Hippocampal formation (tissue), 2 donors: ENCODE measurements around the gene RPP14.

Source experiments
- DNase-seq, 2 donors: peaks; one replicate each; lab custom pipeline; 2025; lab: John Stamatoyannopoulos, UW

Gene RPP14

GRCh38 chr3:58291671-58292338, 14.2 kb upstream of the RPP14 start:
- DNase-seq: no peak

- no peak for DNase-seq
Measured at GRCh38 chr3:58292866-58293265, 13.2 kb upstream of the RPP14 start.

GRCh38 chr3:58293516-58293915, 12.5 kb upstream of the RPP14 start:
- peak; percentile 61 for DNase-seq

- DNase-seq: peak; percentile 77 to 86
Measured at GRCh38 chr3:58296269-58296668, 9.8 kb upstream of the RPP14 start.

GRCh38 chr3:58296843-58297242, 9.2 kb upstream of the RPP14 start:
- DNase-seq: no peak

GRCh38 chr3:58298190-58298589, 7.9 kb upstream of the RPP14 start:
- no peak for DNase-seq

GRCh38 chr3:58299075-58299474, 7.0 kb upstream of the RPP14 start:
- DNase-seq: no peak

GRCh38 chr3:58299839-58300516, 6.1 kb upstream of the RPP14 start:
- peak; percentile 19 to 51 for DNase-seq

GRCh38 chr3:58307639-58308215, 1.7 kb downstream of the RPP14 start:
- no peak for DNase-seq

GRCh38 chr3:58308728-58309127, 2.7 kb downstream of the RPP14 start:
- DNase-seq: no peak

- no peak for DNase-seq
Measured at GRCh38 chr3:58317811-58318210, 11.8 kb downstream of the RPP14 start.

GRCh38 chr3:58321791-58322190, 15.7 kb downstream of the RPP14 start:
- DNase-seq: no peak

- no peak for DNase-seq
Measured at GRCh38 chr3:58322793-58323192, 16.7 kb downstream of the RPP14 start.

- DNase-seq: no peak
Measured at GRCh38 chr3:58323529-58324390, 17.7 kb downstream of the RPP14 start.

- no peak for DNase-seq
Measured at GRCh38 chr3:58324391-58325390, 18.6 kb downstream of the RPP14 start.

- no peak for DNase-seq
Measured at GRCh38 chr3:58325525-58325992, 19.5 kb downstream of the RPP14 start.

- no peak for DNase-seq
Measured at GRCh38 chr3:58326267-58326900, 20.3 kb downstream of the RPP14 start.

GRCh38 chr3:58329150-58329921, 23.3 kb downstream of the RPP14 start:
- DNase-seq: no peak

GRCh38 chr3:58329922-58330413, 23.9 kb downstream of the RPP14 start:
- DNase-seq: no peak
